Kidney (tissue), 22 donors: ENCODE measurements around the gene JAM3. TPM values are rescaled to one million over a fixed set of nuclear protein-coding genes. Genes with fewer than 3 reads are reported as not detected.

Experiments
- DNase-seq, 5 donors: peaks; one replicate each; pipeline ENCODE4 v3.0.0-alpha.2; 2013 to 2020
- FAIRE-seq: peaks from 2 replicates; lab custom pipeline; 2012; peaks lifted over from hg19 to GRCh38; lab: Jason Lieb, UNC
- H3K27ac ChIP-seq, 2 donors: one replicate each; pipeline ENCODE4 v1.7.0; 2013; ENCODE audit warnings: low read depth in 2 of 2, low read length in 2 of 2, inconsistent platforms in 1 of 2
- H3K27me3 ChIP-seq: one replicate; pipeline ENCODE4 v1.7.1; 2013; ENCODE audit warnings: low read length, inconsistent platforms; ENCODE audit not compliant: control insufficient read depth, insufficient read depth
- H3K36me3 ChIP-seq, 3 donors: one replicate each; pipeline versions ENCODE4 v1.7.0 to v1.7.1; 2013; ENCODE audit warnings: low read length in 3 of 3, control low read depth in 1 of 3, inconsistent platforms in 1 of 3; ENCODE audit not compliant: insufficient read depth in 3 of 3, control insufficient read depth in 2 of 3
- H3K4me1 ChIP-seq, 3 donors: one replicate each; pipeline versions ENCODE4 v1.7.0 to v1.7.1; 2013; ENCODE audit warnings: low read length in 3 of 3, inconsistent platforms in 1 of 3, low read depth in 1 of 3; ENCODE audit not compliant: control insufficient read depth in 2 of 3, insufficient read depth in 2 of 3
- H3K4me3 ChIP-seq, 3 donors: one replicate each; pipeline versions ENCODE4 v1.7.0 to v1.8.1; 2013; ENCODE audit warnings: low read length in 3 of 3, control low read depth in 1 of 3, inconsistent platforms in 1 of 3
- H3K9ac ChIP-seq, 3 donors: one replicate each; pipeline versions ENCODE4 v1.7.0 to v1.7.1; 2013; ENCODE audit warnings: low read length in 3 of 3, control low read depth in 1 of 3, inconsistent platforms in 1 of 3
- H3K9me3 ChIP-seq, 3 donors: one replicate each; pipeline versions ENCODE4 v1.7.0 to v1.7.1; 2013; ENCODE audit warnings: low read length in 3 of 3, control low read depth in 1 of 3, inconsistent platforms in 1 of 3; ENCODE audit not compliant: control insufficient read depth in 2 of 3, insufficient read depth in 1 of 3
- CTCF ChIP-seq: IDR thresholded peaks from 3 replicates; pipeline ENCODE4 v1.5.1; 2012; ENCODE audit warnings: mild to moderate bottlenecking, moderate library complexity, borderline replicate concordance; ENCODE audit not compliant: insufficient read depth; ENCODE audit errors: extremely low read depth
- intact Hi-C: fragments of 100-400 bp; cut with DNase I; formaldehyde crosslinking; loops from one replicate; pipeline ENCODE4 v1.11.1; 2022
- long read RNA-seq, 10 donors: library from polyadenylated mRNA in 1 of 10; unstranded in 1 of 10; transcript quantifications; one replicate each; pipeline ENCODE4 v2.0.0 and lab custom pipeline, GENCODE V29; 2021 to 2026
- polyA plus RNA-seq: library from polyadenylated mRNA; stranded (reverse); fragments of 350-450 nt; fragmentation: Illumina TruSeq; extraction: RNeasy Lipid Tissue Mini Kit (QIAGEN cat#74804); gene quantifications from one replicate; pipeline ENCODE4 v1.2.3, GENCODE V29; 2014; ENCODE audit warnings: low read depth, low replicate concordance; ENCODE audit not compliant: insufficient read depth
- total RNA-seq: library from RNA; stranded (reverse); fragmentation: NEBNext Ultra II Directional; extraction: Animal tissue kit (Norgen Biotek cat#: 25700); gene quantifications from one replicate; pipeline ENCODE4 v1.2.1, GENCODE V29; 2021
- donor health status: control.
- donor health status: control.
- donor health status: control.
- donor health status: control.
- donor health status: control.
- donor health status: DM: yes; HTN: yes; CAD: no.
- donor health status: Normal renal cell carcinoma (clear cell type).

JAM3 gene
- total RNA-seq (19.5 TPM), polyA plus RNA-seq (13.3 TPM)
- long read RNA-seq, donor 1, transcript JAM3-201 (9 exons, 3,912 nt) = major isoform, 10 of 20 reads
- long read RNA-seq, donor 1, partial matches to known transcripts = 6 of 20 reads
- long read RNA-seq, donor 1, other reads (novel, unspliced or antisense) = 0 of 20 reads
- long read RNA-seq, donor 2, transcript JAM3-201 (9 exons, 3,912 nt) = major isoform, 7 of 7 reads
- long read RNA-seq, donor 2, partial matches to known transcripts = 0 of 7 reads
- long read RNA-seq, donor 2, other reads (novel, unspliced or antisense) = 0 of 7 reads
- long read RNA-seq, donor 3, transcript JAM3-201 (9 exons, 3,912 nt) = major isoform, 7 of 8 reads
- long read RNA-seq, donor 3, partial matches to known transcripts = 0 of 8 reads
- long read RNA-seq, donor 3, other reads (novel, unspliced or antisense) = 0 of 8 reads
- long read RNA-seq, donor 4, transcript JAM3-201 (9 exons, 3,912 nt) = major isoform, 5 of 10 reads
- long read RNA-seq, donor 4, partial matches to known transcripts = 5 of 10 reads
- long read RNA-seq, donor 4, other reads (novel, unspliced or antisense) = 0 of 10 reads
- long read RNA-seq, donor 5, partial matches to known transcripts = 0 of 2 reads
- long read RNA-seq, donor 5, other reads (novel, unspliced or antisense) = 0 of 2 reads
- long read RNA-seq, donor 6, transcript JAM3-201 (9 exons, 3,912 nt) = major isoform, 6 of 6 reads
- long read RNA-seq, donor 6, partial matches to known transcripts = 0 of 6 reads
- long read RNA-seq, donor 6, other reads (novel, unspliced or antisense) = 0 of 6 reads
- long read RNA-seq, donor 7, transcript JAM3-201 (9 exons, 3,912 nt) = major isoform, 20 of 31 reads
- long read RNA-seq, donor 7, partial matches to known transcripts = 9 of 31 reads
- long read RNA-seq, donor 7, other reads (novel, unspliced or antisense) = 2 of 31 reads
- long read RNA-seq, donor 8, transcript JAM3-201 (9 exons, 3,912 nt) = major isoform, 11 of 12 reads
- long read RNA-seq, donor 8, partial matches to known transcripts = 0 of 12 reads
- long read RNA-seq, donor 8, other reads (novel, unspliced or antisense) = 0 of 12 reads
- long read RNA-seq, donor 9, partial matches to known transcripts = 0 of 6 reads
- long read RNA-seq, donor 9, other reads (novel, unspliced or antisense) = 0 of 6 reads
- long read RNA-seq, donor 10, transcript JAM3-201 (9 exons, 3,912 nt) = major isoform, 5 of 7 reads
- long read RNA-seq, donor 10, partial matches to known transcripts = 0 of 7 reads
- long read RNA-seq, donor 10, other reads (novel, unspliced or antisense) = 0 of 7 reads

- H3K36me3 ChIP-seq = no peaks in the 10 kb centered on the region
- intact Hi-C loops = no loop called here
- peak within 1 kb of the TSS; percentile 53 to 63 (median 63) for H3K4me3 ChIP-seq
- FAIRE-seq (no peak), DNase-seq (peak; percentile 96 to 99 (median 98))
- TF ChIP-seq CTCF = no peak
- no peaks in the 10 kb centered on the region for H3K9me3 ChIP-seq
- peak within 1 kb of the TSS; percentile 27 to 87 for H3K27ac ChIP-seq
- H3K9ac ChIP-seq = peak within 1 kb of the TSS in 1 of 3 donors; percentile 64
- no peaks in the 10 kb centered on the region for H3K27me3 ChIP-seq
- no peaks in the 10 kb centered on the region for H3K4me1 ChIP-seq
Measured at GRCh38 chr11:134068829-134069425, at the start of gene JAM3. Gene JAM3, plus strand, starts transcription at chr11:134069072. Its CDS starts 12 bp downstream, at chr11:134069084.

GRCh38 chr11:134019500-134019899 lies 49.4 kb upstream of the JAM3 start:
- H3K27me3 ChIP-seq = no peaks in the 10 kb centered on the region
- no peaks in the 10 kb centered on the region for H3K36me3 ChIP-seq
- no peak for FAIRE-seq
- intact Hi-C loops = no loop called here
- no peak overlapping the region for H3K9ac ChIP-seq
- no peak for TF ChIP-seq CTCF
- no peak overlapping the region for H3K27ac ChIP-seq
- no peak overlapping the region for H3K4me3 ChIP-seq
- H3K9me3 ChIP-seq = no peaks in the 10 kb centered on the region
- H3K4me1 ChIP-seq = no peaks in the 10 kb centered on the region
- no peak for DNase-seq

GRCh38 chr11:134020598-134020997 lies 48.3 kb upstream of the JAM3 start:
- Histone ChIP-seq H3K4me1 (no peaks in the 10 kb centered on the region), H3K36me3 (no peaks in the 10 kb centered on the region), H3K27ac (no peak overlapping the region), H3K4me3 (no peak overlapping the region), H3K9ac (no peak overlapping the region), H3K27me3 (no peaks in the 10 kb centered on the region), H3K9me3 (no peaks in the 10 kb centered on the region)
- no peak for TF ChIP-seq CTCF
- DNase-seq (peak in 3 of 5 donors; percentile 58 to 74 (median 59)), FAIRE-seq (no peak)
- intact Hi-C loops = no loop called here
